HEK293T (cell line): ENCODE data around the gene MYOZ1.

ENCODE experiments used
- CTCF ChIA-PET: fragments of 350-600 bp; formaldehyde crosslinking; extraction: SDS; loops from one replicate; lab custom pipeline; 2021; ENCODE audit warnings: antibody characterized with exemption, inconsistent platforms; lab: Yijun Ruan, JAX
- POLR2A ChIA-PET: fragments of 350-600 bp; formaldehyde crosslinking; extraction: SDS; loops from one replicate; lab custom pipeline; 2020; ENCODE audit warnings: antibody characterized with exemption, inconsistent platforms; lab: Yijun Ruan, JAX
- DNase-seq: peaks from one replicate; pipeline ENCODE4 v3.0.0; 2012; ENCODE audit warnings: mixed read lengths; ENCODE audit errors: extremely low spot score
- ARNT ChIP-seq: fragments of 450-650 bp; IDR thresholded peaks from 2 replicates; pipeline ENCODE4 v1.6.1; 2017; ENCODE audit warnings: mild to moderate bottlenecking
- BHLHE40 ChIP-seq: fragments of 450-650 bp; IDR thresholded peaks from 2 replicates; pipeline ENCODE4 v1.6.1; 2016; ENCODE audit warnings: mild to moderate bottlenecking, moderate library complexity, borderline replicate concordance
- CTBP1 ChIP-seq: fragments of 450-650 bp; IDR thresholded peaks from 2 replicates; pipeline ENCODE4 v1.6.1; 2016; ENCODE audit warnings: borderline replicate concordance
- ELF4 ChIP-seq: fragments of 450-650 bp; IDR thresholded peaks from 2 replicates; pipeline ENCODE4 v1.6.1; 2017; ENCODE audit warnings: antibody characterized with exemption
- FOXA1 ChIP-seq: fragments of 450-650 bp; IDR thresholded peaks from 2 replicates; pipeline ENCODE4 v1.6.1; 2016; ENCODE audit warnings: mild to moderate bottlenecking
- FOXK2 ChIP-seq: fragments of 450-650 bp; IDR thresholded peaks from 2 replicates; pipeline ENCODE4 v1.6.1; 2016; ENCODE audit warnings: mild to moderate bottlenecking
- FOXM1 ChIP-seq: fragments of 450-650 bp; IDR thresholded peaks from 2 replicates; pipeline ENCODE4 v1.6.1; 2017; ENCODE audit warnings: mild to moderate bottlenecking, borderline replicate concordance
- HDGF ChIP-seq: fragments of 450-650 bp; IDR thresholded peaks from 2 replicates; pipeline ENCODE4 v1.6.1; 2017; ENCODE audit warnings: antibody characterized with exemption, borderline replicate concordance
- L3MBTL2 ChIP-seq: fragments of 450-650 bp; conservative IDR thresholded peaks from 2 replicates; pipeline ENCODE4 v1.6.1; 2016; ENCODE audit warnings: mild to moderate bottlenecking
- LEF1 ChIP-seq: fragments of 450-650 bp; IDR thresholded peaks from 2 replicates; pipeline ENCODE4 v1.6.1; 2017; ENCODE audit warnings: mild to moderate bottlenecking, borderline replicate concordance
- NFRKB ChIP-seq: fragments of 450-650 bp; IDR thresholded peaks from 2 replicates; pipeline ENCODE4 v1.6.1; 2016; ENCODE audit warnings: mild to moderate bottlenecking, moderate library complexity
- PKNOX1 ChIP-seq: fragments of 450-650 bp; IDR thresholded peaks from 2 replicates; pipeline ENCODE4 v1.6.1; 2016
- SP1 ChIP-seq: fragments of 450-650 bp; IDR thresholded peaks from 2 replicates; pipeline ENCODE4 v1.6.1; 2017
- SUZ12 ChIP-seq: fragments of 450-650 bp; IDR thresholded peaks from 2 replicates; pipeline ENCODE4 v1.6.1; 2016; ENCODE audit warnings: mild to moderate bottlenecking
- TARDBP ChIP-seq: fragments of 450-650 bp; IDR thresholded peaks from 2 replicates; pipeline ENCODE4 v1.6.1; 2016
- ZNF384 ChIP-seq: fragments of 450-650 bp; IDR thresholded peaks from 2 replicates; pipeline ENCODE4 v1.6.1; 2016

The MYOZ1 gene

DNA sequence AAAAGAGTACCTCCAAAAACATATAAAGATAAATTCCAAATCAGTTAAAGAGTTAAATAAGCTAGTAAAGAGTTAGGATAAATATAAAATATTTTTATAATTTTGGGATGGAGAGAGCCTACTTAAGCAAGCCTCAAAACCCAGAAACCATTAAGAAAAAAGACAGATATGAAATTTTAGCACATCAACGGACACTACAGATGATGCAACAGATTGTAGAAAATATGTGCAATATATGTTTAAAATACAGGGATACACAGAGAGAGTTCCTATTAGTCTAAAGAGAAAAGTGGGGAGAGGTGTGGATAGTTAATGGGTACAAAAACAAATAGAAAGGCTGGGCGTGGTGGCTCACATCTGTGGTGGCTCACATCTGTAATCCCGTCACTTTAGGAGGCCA, 26.6 kb downstream of the MYOZ1 start:
- ChIA-PET CTCF (no interaction called here), POLR2A (no interaction called here)
- no peak for TF ChIP-seq NFRKB
- no peak for DNase-seq

DNA sequence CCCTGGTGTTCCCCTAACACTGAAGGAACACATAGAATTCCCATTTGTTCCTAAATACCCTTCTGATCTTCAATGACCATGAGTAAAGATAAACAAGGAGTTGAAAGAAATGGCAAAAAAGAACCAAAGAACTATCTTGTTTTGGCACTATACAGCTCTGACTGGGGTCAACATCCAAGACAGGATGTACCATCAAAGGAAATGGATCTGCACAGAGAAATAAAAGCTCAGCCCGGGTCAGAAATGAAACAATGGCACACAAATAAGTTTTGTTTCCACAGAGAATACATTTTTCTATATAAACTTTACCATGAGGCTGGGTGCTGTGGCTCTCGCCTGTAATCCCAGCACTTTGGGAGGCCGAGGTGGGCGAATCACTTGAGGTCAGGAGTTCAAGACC, 32.2 kb downstream of the MYOZ1 start:
- DNase-seq = no peak
- TF ChIP-seq HDGF = no peak
- TF ChIP-seq BHLHE40 = no peak
- no peak for TF ChIP-seq ARNT
- no peak for TF ChIP-seq FOXK2
- no peak for TF ChIP-seq FOXA1
- TF ChIP-seq L3MBTL2 = no peak
- TF ChIP-seq ZNF384 = no peak
- TF ChIP-seq ELF4 = no peak
- no peak for TF ChIP-seq SUZ12
- TF ChIP-seq PKNOX1 = no peak
- no peak for TF ChIP-seq SP1
- no peak for TF ChIP-seq LEF1
- no peak for TF ChIP-seq TARDBP
- no peak for TF ChIP-seq NFRKB
- TF ChIP-seq CTBP1 = no peak
- TF ChIP-seq FOXM1 = no peak
- CTCF ChIA-PET = no interaction called here
- POLR2A ChIA-PET = interaction anchor here (1.6 kb wide), 1 partner anchor 16 kb away, joined by 7 read pairs; no protein-coding TSS in a partner anchor

DNA sequence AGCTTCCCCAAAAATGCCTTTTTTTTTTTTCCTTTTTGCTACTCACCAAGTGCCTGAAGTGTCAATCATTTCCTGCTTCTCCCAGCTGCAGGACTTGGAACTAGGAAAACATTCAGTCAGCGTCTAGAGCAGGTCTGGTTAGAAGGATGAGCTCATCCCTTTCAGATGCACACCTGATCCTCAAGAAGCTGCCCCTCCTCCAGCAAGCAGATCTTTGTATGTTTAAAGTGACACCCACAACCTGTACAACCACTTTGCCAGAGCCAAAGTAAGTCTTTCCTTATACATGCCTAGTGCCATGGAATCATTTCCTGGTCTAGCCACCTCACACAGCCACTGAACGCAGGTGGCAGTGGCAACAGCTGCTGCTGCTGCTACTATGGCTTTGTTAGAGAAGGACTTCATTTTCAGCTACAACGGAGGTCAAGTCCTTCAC, 39.8 kb downstream of the MYOZ1 start:
- ChIA-PET POLR2A (interaction anchor here (0.9 to 1.1 kb wide), 2 partner anchors 9 to 24 kb away, joined by 3 read pairs; no protein-coding TSS in a partner anchor), CTCF (interaction anchor here (0.7 kb wide), 1 partner anchor 26 kb away, joined by 3 read pairs; no protein-coding TSS in a partner anchor)
- peak; percentile 83 for TF ChIP-seq PKNOX1
- no peak for TF ChIP-seq SUZ12

GRCh38 chr10:73597346-73597745, 43.9 kb downstream of the MYOZ1 start:
- ChIA-PET CTCF (no interaction called here), POLR2A (interaction anchor here (1.3 kb wide), 1 partner anchor 28 kb away, joined by 5 read pairs; no protein-coding TSS in a partner anchor)
- no peak for TF ChIP-seq L3MBTL2
- TF ChIP-seq HDGF = no peak
- no peak for TF ChIP-seq TARDBP
- TF ChIP-seq LEF1 = no peak
- no peak for TF ChIP-seq PKNOX1
- no peak for TF ChIP-seq SUZ12

More for the DNA sequence above, 39.8 kb downstream of the MYOZ1 start:
- no peak for DNase-seq

DNA sequence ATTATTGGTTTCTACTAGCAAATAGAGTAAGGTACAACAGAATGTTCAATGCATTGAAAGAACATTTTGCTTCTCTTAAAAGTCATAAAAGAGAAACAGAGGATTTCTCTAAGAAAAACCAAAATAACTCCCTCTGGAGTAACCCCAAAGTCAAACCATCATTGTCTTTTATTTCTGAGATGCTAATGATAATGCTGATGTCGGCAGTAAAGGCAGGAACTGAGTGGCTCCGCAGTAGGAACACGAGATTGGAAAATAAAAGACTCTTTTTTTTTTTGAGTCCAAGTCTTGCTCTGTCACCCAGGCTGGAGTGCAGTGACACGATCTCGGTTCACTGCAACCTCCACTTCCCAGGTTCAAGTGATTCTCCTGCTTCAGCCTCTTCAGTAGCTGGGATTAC, 47.5 kb downstream of the MYOZ1 start:
- ChIA-PET POLR2A (no interaction called here), CTCF (no interaction called here)
- no peak for DNase-seq
- no peak for TF ChIP-seq SUZ12
- TF ChIP-seq FOXM1 = no peak
- no peak for TF ChIP-seq ARNT
- TF ChIP-seq LEF1 = no peak
- TF ChIP-seq TARDBP = no peak
- no peak for TF ChIP-seq L3MBTL2
- TF ChIP-seq PKNOX1 = no peak
- no peak for TF ChIP-seq CTBP1
- no peak for TF ChIP-seq ZNF384
- TF ChIP-seq SP1 = no peak
- TF ChIP-seq NFRKB = no peak
- TF ChIP-seq ELF4 = no peak
- TF ChIP-seq FOXA1 = no peak
- TF ChIP-seq FOXK2 = no peak
- no peak for TF ChIP-seq BHLHE40
- TF ChIP-seq HDGF = no peak

More at GRCh38 chr10:73597346-73597745, 43.9 kb downstream of the MYOZ1 start:
- DNase-seq = no peak

GRCh38 chr10:73593110-73593509, 48.2 kb downstream of the MYOZ1 start:
- CTCF ChIA-PET = no interaction called here

More at GRCh38 chr10:73593110-73593509, 48.2 kb downstream of the MYOZ1 start:
- no peak for TF ChIP-seq L3MBTL2
- TF ChIP-seq ARNT = no peak
- TF ChIP-seq FOXM1 = no peak
- no peak for TF ChIP-seq SP1
- no peak for TF ChIP-seq PKNOX1
- POLR2A ChIA-PET = interaction anchor here (1.1 kb wide), 1 partner anchor 8 kb away, joined by 3 read pairs; no protein-coding TSS in a partner anchor
- DNase-seq = no peak
